ENCODE measurements around the gene DNAJC1.

The DNAJC1 gene

DNA sequence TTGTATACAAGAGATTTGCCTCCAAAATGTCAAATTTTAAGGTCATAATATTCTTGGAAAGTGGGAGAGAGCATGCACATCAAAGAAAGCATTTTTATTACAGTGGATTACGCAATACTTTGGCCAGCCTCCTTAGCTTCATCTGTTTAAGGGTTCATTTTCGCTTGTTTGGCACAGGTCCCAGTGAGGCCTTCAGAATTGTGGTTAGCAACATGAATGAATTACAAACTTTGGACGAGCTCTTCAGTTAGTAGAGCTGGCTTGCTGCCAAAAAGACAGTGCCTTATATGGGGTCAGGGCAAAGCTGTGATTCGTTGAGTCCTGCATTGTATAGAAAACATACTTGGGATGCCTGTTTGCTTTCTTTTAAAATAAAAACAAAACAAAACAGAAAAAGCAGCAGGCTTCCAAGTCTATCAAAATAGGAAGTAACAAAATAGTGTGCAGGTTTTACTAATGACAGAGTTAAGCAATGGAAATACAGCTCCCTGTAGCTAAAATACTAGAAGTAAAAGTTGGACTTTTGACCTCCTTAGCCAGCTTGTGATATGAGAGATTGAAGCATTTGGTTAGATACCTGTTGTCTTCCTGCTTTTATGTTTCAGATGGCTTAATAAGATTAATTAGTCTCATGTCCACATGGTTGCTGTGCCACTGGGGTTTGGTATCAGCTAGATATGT is 278.7 kb downstream of the DNAJC1 start (continued):
- TF ChIP-seq, protein P1, sequence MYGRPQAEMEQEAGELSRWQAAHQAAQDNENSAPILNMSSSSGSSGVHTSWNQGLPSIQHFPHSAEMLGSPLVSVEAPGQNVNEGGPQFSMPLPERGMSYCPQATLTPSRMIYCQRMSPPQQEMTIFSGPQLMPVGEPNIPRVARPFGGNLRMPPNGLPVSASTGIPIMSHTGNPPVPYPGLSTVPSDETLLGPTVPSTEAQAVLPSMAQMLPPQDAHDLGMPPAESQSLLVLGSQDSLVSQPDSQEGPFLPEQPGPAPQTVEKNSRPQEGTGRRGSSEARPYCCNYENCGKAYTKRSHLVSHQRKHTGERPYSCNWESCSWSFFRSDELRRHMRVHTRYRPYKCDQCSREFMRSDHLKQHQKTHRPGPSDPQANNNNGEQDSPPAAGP (tag by site-specific recombination; IDR thresholded peaks at IDR 0.05), result peak; percentile 41; the same call in 1 of the 2 replicates
- TF ChIP-seq, protein P2, sequence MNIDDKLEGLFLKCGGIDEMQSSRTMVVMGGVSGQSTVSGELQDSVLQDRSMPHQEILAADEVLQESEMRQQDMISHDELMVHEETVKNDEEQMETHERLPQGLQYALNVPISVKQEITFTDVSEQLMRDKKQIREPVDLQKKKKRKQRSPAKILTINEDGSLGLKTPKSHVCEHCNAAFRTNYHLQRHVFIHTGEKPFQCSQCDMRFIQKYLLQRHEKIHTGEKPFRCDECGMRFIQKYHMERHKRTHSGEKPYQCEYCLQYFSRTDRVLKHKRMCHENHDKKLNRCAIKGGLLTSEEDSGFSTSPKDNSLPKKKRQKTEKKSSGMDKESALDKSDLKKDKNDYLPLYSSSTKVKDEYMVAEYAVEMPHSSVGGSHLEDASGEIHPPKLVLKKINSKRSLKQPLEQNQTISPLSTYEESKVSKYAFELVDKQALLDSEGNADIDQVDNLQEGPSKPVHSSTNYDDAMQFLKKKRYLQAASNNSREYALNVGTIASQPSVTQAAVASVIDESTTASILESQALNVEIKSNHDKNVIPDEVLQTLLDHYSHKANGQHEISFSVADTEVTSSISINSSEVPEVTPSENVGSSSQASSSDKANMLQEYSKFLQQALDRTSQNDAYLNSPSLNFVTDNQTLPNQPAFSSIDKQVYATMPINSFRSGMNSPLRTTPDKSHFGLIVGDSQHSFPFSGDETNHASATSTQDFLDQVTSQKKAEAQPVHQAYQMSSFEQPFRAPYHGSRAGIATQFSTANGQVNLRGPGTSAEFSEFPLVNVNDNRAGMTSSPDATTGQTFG (tag by site-specific recombination; IDR thresholded peaks at IDR 0.05; ENCODE audit: borderline replicate concordance), result no peak
- TF ChIP-seq ZNF302 (tag by site-specific recombination; IDR thresholded peaks at IDR 0.05; ENCODE audit: low read depth), result no peak
- peak; percentile 98 for TF ChIP-seq ZNF830 (tag by site-specific recombination; IDR thresholded peaks at IDR 0.05; ENCODE audit: low read depth)
- TF ChIP-seq, protein P3, sequence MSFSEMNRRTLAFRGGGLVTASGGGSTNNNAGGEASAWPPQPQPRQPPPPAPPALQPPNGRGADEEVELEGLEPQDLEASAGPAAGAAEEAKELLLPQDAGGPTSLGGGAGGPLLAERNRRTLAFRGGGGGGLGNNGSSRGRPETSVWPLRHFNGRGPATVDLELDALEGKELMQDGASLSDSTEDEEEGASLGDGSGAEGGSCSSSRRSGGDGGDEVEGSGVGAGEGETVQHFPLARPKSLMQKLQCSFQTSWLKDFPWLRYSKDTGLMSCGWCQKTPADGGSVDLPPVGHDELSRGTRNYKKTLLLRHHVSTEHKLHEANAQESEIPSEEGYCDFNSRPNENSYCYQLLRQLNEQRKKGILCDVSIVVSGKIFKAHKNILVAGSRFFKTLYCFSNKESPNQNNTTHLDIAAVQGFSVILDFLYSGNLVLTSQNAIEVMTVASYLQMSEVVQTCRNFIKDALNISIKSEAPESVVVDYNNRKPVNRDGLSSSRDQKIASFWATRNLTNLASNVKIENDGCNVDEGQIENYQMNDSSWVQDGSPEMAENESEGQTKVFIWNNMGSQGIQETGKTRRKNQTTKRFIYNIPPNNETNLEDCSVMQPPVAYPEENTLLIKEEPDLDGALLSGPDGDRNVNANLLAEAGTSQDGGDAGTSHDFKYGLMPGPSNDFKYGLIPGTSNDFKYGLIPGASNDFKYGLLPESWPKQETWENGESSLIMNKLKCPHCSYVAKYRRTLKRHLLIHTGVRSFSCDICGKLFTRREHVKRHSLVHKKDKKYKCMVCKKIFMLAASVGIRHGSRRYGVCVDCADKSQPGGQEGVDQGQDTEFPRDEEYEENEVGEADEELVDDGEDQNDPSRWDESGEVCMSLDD (tag by site-specific recombination; IDR thresholded peaks at IDR 0.05), result no peak; the same call in 1 of the 2 replicates
- TF ChIP-seq HOXC10 (CRISPR knock-in tag; IDR thresholded peaks at IDR 0.05), result no peak
- no peak for TF ChIP-seq ZNF292 (tag by site-specific recombination; IDR thresholded peaks at IDR 0.05; ENCODE audit: borderline replicate concordance, low read depth)
- TF ChIP-seq, protein P4, sequence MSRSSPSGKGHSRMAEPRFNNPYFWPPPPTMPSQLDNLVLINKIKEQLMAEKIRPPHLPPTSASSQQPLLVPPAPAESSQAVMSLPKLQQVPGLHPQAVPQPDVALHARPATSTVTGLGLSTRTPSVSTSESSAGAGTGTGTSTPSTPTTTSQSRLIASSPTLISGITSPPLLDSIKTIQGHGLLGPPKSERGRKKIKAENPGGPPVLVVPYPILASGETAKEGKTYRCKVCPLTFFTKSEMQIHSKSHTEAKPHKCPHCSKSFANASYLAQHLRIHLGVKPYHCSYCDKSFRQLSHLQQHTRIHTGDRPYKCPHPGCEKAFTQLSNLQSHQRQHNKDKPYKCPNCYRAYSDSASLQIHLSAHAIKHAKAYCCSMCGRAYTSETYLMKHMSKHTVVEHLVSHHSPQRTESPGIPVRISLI (tag by site-specific recombination; IDR thresholded peaks at IDR 0.05), result peak; percentile 12; the same call in 1 of the 2 replicates
- TF ChIP-seq ZNF354C (tag by site-specific recombination; IDR thresholded peaks at IDR 0.05; ENCODE audit: borderline replicate concordance, low read depth), result no peak
- no peak for TF ChIP-seq KLF7 (tag by site-specific recombination; IDR thresholded peaks at IDR 0.05; ENCODE audit: borderline replicate concordance)
- peak; percentile 85 for TF ChIP-seq IKZF3 (tag by site-specific recombination; IDR thresholded peaks at IDR 0.05)
- no peak for TF ChIP-seq ZNF48 (tag by site-specific recombination; IDR thresholded peaks at IDR 0.05)
- TF ChIP-seq ZNF621 (tag by site-specific recombination; IDR thresholded peaks at IDR 0.05), result no peak
- TF ChIP-seq, protein P5, sequence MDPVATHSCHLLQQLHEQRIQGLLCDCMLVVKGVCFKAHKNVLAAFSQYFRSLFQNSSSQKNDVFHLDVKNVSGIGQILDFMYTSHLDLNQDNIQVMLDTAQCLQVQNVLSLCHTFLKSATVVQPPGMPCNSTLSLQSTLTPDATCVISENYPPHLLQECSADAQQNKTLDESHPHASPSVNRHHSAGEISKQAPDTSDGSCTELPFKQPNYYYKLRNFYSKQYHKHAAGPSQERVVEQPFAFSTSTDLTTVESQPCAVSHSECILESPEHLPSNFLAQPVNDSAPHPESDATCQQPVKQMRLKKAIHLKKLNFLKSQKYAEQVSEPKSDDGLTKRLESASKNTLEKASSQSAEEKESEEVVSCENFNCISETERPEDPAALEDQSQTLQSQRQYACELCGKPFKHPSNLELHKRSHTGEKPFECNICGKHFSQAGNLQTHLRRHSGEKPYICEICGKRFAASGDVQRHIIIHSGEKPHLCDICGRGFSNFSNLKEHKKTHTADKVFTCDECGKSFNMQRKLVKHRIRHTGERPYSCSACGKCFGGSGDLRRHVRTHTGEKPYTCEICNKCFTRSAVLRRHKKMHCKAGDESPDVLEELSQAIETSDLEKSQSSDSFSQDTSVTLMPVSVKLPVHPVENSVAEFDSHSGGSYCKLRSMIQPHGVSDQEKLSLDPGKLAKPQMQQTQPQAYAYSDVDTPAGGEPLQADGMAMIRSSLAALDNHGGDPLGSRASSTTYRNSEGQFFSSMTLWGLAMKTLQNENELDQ (tag by site-specific recombination; IDR thresholded peaks at IDR 0.05; ENCODE audit: low read depth), result no peak
- TF ChIP-seq YY2 (tag by site-specific recombination; IDR thresholded peaks at IDR 0.05), result no peak
- peak; percentile 38; the same call in 1 of the 2 replicates for TF ChIP-seq ZBTB1 (tag by site-specific recombination; IDR thresholded peaks at IDR 0.05)
- peak; percentile 78; the same call in 1 of the 2 replicates for TF ChIP-seq ZNF843 (tag by site-specific recombination; IDR thresholded peaks at IDR 0.05)
- TF ChIP-seq ZNF501 (tag by site-specific recombination; IDR thresholded peaks at IDR 0.05), result 0 out of 2 replicates have a peak, but pooled peaks have one; percentile 18
- peak; percentile 89 for TF ChIP-seq ZNF629 (tag by site-specific recombination; IDR thresholded peaks at IDR 0.05)
- peak; percentile 85 for TF ChIP-seq ZEB2 (tag by site-specific recombination; IDR thresholded peaks at IDR 0.05)
- TF ChIP-seq ZNF169 (tag by site-specific recombination; IDR thresholded peaks at IDR 0.05), result no peak
- TF ChIP-seq ZNF626 (tag by site-specific recombination; IDR thresholded peaks at IDR 0.05), result peak; percentile 98
- no peak for TF ChIP-seq ZNF785 (tag by site-specific recombination; IDR thresholded peaks at IDR 0.05)
- TF ChIP-seq SP7 (tag by site-specific recombination; IDR thresholded peaks at IDR 0.05), result peak; percentile 93
- TF ChIP-seq, protein P6, sequence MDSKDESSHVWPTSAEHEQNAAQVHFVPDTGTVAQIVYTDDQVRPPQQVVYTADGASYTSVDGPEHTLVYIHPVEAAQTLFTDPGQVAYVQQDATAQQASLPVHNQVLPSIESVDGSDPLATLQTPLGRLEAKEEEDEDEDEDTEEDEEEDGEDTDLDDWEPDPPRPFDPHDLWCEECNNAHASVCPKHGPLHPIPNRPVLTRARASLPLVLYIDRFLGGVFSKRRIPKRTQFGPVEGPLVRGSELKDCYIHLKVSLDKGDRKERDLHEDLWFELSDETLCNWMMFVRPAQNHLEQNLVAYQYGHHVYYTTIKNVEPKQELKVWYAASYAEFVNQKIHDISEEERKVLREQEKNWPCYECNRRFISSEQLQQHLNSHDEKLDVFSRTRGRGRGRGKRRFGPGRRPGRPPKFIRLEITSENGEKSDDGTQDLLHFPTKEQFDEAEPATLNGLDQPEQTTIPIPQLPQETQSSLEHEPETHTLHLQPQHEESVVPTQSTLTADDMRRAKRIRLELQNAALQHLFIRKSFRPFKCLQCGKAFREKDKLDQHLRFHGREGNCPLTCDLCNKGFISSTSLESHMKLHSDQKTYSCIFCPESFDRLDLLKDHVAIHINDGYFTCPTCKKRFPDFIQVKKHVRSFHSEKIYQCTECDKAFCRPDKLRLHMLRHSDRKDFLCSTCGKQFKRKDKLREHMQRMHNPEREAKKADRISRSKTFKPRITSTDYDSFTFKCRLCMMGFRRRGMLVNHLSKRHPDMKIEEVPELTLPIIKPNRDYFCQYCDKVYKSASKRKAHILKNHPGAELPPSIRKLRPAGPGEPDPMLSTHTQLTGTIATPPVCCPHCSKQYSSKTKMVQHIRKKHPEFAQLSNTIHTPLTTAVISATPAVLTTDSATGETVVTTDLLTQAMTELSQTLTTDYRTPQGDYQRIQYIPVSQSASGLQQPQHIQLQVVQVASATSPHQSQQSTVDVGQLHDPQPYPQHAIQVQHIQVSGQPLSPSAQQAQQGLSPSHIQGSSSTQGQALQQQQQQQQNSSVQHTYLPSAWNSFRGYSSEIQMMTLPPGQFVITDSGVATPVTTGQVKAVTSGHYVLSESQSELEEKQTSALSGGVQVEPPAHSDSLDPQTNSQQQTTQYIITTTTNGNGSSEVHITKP (tag by site-specific recombination; IDR thresholded peaks at IDR 0.05), result peak; percentile 39
- TF ChIP-seq ZNF239 (tag by site-specific recombination; IDR thresholded peaks at IDR 0.05), result no peak
